Measurements from ENCODE around the gene COL11A2.

GRCh38 chr6:33113755-33114154, 78.5 kb downstream of the COL11A2 start:
- no peak for TF ChIP-seq CTCF (IDR thresholded peaks at IDR 0.05)
- no peak for TF ChIP-seq POLR2A (IDR thresholded peaks at IDR 0.05)
- no peak for TF ChIP-seq POLR2AphosphoS5 (IDR thresholded peaks at IDR 0.05; ENCODE audit: insufficient read depth in 1 of 2, low read depth in 1 of 2)

Measured in vagina (tissue), 2 donors.